HG03060 (cell line): ENCODE data around the gene FGD5.

Experiments
- ATAC-seq: cut with Tn5 transposase; IDR thresholded peaks from one replicate; pipeline ENCODE4 v1.9.1; 2021; ENCODE audit warnings: low read depth, moderate number of reproducible peaks; ENCODE audit not compliant: unreplicated experiment

FGD5 gene

DNA sequence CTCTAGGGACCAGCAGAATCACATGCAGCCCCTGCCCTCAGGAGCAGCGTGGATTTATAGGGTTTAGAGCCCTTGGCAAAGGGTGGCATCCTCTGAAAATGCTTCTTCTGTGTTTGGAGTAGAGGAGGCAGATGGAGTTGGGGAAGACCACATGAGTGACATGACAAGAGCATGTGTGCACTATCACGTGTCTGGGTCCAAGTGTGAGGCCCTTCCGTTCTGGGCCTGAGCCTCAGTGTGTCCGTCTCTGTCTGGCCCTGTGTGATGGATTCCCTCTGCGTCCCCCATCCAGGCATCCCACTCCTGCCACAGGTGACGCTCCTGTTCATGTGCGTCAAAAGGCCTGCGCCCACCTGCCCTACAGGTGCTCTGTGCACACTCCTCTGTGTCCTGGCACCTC lies 30.1 kb downstream of the FGD5 start:
- ATAC-seq, result no peak

DNA sequence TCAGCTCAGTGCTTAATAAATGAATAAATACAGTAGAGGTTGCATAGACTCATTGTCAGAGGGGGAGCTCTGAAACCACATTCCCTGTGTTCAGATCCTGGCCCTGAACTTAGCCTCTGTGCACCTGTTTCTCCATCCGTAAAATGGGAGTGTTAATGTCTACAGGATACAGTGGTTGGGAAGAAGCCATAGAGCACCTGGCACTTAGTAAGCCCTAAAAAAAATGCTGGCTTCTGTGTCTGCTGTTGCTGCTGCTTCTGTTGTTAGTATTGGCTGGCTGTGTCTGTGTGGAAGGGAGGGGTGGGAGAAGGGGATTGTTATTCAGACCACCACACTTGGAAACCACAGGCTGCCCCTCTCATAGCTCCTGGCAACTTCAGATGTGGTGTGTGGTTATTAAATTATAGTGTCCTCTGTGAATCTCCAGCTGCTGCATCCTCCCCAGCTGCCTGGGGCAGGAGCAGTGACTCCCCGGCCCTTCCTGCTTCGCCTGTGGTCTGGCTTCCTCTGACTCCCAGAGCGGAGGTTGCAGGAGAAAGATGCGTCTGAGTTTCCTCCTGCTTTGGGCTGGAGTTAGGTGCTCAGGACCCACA lies 31.0 kb downstream of the FGD5 start:
- ATAC-seq, result no peak

DNA sequence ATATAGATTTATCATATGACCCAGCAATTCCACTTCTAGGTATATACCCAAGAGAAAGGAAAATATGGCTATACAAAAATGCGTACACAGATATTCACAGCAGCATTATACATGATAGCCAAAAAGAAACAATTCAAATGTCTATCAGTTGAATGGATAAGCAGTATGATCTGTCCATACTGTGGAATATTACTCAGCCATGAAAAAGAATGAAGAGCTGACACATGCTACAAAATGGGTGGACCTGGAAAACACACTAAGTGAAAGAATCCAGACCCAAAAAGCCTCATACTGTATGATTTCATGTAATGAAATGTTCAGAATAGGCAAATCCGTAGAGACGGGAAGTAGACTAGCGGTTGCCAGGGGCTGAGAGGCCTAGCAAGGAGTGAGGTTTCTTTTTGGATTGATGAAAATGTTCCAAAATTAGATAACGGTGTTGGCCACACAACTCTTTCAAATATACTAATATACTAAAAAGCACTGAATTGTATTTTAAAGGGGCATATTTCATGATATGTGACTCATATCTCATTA lies 33.4 kb downstream of the FGD5 start:
- no peak for ATAC-seq

DNA sequence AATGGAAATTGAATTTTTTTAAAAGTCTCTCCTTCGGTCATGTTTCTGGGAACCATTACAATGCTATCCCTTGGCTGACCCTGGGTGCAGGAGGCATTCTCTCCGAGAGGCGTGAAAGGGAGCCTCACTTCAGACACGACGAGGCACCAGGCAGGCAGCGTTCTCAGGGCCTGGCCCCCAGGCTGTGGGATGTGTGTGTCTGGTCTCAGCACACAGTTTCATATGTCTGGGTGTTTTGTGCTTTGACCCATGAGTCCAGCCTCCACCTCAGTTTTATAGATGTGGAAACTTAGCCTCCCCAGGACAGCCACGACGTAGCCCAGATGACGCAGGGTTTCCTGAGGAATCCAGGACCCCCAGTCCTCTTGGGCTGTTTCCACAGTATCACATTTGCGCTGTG lies 34.0 kb downstream of the FGD5 start:
- no peak for ATAC-seq

DNA sequence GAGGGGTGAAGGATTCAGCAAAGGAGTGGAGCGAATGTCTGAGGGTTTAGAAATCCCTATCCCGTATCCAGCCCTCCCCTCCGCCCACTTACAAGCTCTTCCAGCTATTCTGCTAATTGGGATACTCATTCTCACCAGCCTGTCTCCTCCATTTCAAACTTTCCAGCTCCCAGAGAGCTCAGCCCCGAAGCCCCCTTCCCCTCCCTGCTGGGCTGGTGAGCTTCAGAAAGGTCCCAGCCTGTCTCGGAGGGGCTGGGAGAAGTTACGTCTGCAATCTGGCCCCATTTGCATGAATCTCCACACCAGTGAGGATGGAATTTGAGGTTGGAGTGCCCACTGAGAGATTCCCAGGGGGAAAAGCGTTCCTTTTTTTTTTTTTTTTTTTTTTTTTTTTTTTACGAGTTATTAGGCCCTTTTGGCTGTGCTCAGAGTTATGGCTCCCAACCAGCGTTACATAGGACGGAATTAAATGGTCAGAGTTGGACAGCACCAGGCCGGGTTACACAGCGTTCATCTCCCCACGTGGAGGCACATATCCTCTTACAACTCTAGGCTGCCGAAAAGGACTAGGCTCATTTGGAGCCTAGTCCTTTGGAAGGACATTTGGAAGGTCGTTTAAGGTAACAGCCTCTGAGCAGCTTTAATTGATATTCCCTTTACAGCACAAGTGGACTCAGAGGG lies 34.6 kb downstream of the FGD5 start:
- no peak for ATAC-seq

DNA sequence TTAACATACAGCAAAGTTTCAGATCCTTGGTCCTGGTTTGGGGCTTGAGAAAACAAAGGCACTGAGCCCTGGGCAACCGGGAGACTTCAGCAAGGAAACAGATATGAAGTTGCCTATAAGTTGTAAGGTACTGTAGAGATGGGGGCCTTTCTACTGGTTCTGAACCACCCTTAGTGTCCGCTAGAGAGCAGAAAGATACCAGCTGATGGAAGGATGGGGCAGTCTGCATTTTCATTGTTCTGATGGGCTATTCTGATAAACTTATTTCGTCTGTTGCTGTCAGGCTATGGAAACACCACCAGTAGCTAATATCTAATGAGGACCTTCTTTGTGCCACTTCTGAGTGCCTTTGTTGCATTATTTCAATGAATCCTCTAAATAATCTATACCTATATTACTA lies 38.7 kb downstream of the FGD5 start:
- no peak for ATAC-seq

DNA sequence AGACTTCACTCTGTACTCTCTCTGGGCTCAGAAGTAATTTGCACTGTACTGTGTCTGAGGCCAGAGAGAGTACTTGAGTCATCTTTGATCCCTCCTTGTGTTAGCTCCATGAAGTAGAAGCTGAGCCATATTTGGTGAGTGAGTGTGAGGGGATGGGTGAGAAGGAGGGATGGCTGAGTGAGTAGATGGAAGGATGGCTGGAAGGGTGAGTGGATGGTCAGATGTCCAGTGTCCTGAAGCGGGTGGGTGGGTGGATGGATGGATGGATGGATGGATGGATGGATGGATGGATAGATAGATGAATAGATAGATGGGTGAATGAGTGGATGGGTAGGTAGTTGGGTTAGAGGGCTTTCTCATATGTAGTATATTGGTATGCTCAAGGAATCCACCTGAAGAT lies 39.3 kb downstream of the FGD5 start:
- ATAC-seq, result no peak

DNA sequence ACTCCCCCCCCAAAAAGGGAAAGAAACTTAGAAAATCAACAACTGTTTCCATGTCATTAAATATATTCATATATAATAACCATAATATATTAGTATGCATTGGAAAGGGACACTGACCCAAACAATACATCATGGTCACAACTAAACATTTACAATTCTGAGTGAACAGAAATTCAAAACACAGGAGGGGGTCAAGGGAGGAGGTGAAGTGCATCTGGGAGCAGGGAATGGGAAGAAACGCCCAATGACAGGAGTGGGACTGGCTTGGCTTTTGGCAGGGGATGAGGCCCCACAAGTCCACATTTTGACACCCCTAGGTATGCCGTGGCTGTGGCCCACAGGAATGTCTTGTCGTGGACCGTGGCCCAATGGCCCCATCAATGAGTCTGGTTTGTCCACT lies 41.1 kb downstream of the FGD5 start:
- no peak for ATAC-seq

DNA sequence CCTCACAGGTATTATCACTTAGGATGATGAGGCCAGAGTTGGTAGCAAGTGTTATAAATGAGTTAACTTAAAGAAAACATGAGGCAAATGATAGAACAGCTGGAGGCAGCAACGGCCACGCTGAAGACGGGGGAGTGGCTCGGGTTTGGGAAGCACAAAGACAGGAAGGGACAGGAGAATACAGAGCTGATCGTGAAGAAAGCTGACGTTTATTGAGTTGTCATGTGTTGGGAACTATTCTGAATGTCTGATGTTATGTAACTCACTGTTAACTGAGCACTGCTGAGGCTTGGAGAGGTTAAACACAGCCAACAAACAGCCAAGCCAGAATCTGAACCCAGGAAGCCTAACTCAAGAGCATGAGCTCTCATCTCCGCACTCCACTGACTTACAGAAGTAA lies 42.3 kb downstream of the FGD5 start:
- no peak for ATAC-seq

DNA sequence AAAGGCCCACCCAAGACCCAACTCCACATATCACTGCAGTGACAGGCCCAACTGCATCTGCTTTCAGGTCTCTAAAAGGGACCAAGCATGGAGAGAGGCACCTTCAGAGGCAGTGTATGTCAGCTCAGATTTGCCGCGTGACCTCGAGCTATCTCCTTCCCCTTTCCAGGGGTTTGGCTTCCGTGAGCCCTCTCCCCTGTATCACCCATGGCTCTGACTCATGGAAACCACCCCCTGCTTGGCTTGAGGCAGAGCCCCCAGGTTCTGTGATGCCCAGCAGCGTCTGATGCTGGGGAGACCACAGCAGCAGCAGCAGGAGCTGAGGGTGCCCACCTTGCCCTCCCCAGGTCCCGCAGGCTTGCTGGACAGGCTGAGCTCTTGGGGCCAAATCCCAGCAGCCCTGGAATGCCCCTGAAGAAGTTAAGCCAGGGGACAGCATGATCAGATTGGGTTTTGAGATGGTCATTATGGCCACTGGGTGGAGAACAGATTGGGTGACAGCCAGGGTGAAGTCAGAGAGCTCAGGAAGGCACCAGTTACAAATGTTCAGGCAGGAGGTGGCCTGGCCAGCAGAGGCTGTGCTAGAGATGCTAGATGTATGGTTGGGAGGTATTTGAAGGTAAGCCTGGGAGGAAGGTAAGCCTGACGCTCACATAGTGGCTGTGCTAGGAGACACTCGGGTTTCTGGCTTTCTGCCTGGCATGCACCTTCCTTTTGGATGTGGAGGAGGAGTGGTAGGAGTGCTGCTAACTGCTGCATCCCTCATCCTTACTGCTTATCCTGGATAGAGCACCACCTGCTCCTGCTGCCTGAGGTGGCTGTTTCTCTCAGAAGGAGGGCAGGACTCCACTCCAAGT lies 42.9 kb downstream of the FGD5 start:
- ATAC-seq, result no peak

DNA sequence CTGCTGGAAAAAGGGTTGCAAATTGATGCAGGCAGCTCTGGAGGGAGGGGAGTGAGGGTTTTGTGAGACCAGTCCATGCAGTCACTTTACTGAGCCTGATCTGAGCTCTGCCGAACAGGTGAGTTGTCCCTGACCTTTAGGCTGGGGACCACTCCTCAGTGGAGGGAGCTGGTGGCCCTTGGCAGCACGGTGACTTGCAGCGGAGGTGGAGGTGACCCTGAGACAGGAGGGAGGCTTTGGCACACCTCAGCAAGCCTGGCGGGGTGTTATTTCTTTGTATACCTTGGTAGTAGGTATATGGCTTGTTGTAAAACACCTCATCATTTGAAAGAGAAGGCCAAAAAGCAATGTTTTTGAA lies 43.5 kb downstream of the FGD5 start:
- ATAC-seq, result no peak

DNA sequence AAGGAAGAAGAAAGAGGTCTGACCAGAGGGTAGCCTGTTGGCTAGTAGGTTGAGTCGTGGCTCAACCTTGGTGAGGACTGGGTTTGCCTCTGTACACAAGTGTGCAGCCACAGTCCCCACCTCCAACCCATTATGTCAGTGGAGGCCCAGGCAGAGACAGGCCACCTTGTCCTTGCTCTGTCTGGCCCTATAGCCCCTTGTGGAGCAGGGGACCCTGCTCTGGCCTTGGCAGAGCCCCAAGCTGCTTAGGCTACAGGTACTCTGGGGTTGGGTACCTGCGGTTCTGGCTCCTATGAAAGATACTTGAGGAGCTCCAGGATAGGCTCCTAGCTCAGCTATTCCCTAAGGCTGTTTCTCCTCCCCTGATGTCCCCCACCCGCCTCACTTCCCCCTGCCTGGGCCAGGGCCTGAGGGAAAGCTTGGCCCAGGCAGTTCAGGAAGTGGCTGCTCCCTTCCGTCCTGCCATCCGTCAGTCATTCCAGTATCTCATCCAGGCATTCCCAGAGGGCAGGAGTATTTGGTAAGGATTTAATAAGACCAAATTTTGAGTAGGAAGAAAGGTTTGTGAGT lies 44.0 kb downstream of the FGD5 start:
- no peak for ATAC-seq

DNA sequence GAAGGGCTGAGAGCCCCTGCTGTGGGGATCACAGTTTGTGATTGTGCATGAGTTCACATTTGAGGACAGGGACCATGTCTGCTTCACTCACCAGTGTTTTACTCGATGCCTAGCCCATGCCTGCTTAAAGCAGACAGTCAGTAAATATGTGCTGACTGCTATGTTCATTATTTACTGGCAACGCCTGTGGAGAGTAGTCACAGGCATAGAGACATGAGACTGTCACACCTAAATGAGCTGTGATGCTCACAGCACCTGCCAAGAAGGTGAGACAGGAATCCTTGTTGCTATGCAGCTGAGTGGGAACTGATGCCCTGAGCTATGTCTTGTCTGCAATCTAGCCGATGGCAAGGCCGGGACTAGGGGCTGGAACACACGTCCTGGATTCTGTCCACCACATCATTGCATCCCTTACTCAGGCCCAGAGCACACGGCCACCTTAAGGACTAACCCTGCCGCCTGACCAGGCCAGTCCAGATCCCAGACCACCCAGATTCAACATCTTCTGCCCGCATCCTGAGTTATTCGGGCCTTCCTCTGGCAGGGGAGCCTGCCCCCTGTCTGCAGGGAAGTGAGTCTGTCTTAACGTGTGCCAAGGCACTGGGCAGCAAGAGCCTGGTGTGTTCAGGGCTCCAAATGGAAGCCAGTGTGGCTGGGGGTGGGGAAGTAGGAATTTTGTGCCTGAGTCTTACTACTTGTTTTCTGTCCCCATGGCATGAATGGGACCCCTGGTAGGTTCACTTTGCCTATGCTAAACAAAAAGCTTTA lies 44.8 kb downstream of the FGD5 start:
- ATAC-seq, result no peak

DNA sequence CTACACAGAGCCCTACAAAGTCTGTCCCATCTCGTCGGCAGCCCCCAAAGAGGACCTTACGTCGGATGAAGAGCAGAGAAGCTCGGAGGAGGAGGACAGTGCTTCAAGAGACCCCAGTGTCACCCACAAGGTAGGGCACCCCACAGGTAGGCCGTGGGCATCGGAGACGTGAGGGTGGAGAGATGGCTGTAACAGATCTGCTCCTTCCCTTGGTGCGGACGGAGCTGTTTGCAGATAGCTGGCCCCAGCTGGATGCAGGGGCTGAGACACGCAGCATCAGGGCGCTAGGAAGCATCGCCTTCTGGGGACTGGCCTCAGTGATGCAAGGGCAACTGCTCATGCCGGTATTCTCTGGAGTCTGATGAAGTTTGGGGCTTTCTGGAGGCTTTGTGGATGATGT lies 45.4 kb downstream of the FGD5 start:
- no peak for ATAC-seq

DNA sequence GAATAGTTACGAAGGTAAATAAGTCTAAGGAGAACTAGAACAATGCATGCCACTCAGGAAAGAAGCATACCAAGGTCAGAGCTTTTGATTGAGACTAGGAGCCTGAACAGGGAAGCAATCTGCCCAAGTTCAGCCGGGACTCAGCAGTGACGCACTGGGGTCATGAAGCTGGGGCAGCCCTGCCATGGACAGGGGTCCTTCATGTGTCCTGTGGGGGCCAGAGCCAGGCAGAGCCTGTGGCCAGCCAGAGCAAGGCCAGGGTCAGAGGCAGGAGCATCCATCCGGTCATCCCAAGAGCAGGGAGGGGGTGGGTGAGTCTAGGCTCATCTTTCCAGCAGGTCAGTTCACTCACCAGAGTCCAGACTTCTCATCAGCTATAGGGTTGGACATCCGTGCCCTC lies 47.9 kb downstream of the FGD5 start:
- no peak for ATAC-seq

DNA sequence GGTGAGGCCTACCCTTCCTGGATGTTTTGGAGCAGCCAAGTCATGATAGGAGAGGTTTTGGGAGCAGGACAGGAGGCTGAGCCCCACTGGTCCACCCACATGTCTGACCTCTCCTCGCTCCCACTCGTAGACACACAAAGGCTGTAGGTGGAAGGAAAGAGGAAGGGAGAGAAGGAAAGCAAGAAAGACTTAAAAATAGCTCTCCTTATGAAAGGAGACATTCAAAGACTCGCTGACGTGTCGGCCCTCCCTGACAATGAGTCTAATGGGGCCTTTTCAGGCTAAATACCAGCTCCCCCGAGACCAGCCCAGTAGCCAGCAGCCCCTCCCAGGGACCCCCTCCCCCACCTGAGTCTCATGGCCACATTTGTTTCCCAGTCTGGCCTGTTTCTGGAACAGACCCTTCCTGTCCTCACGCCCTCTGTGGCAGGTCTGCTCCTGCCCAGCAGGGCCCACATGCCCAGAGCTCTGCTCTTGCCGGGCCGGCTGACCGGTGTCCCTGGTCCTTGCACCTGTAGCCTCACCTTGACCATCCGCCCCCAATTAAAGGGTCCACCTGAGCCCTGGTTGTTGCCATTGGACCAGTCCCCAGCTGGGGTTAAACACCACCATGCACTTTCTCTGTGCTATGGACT lies 49.3 kb downstream of the FGD5 start:
- no peak for ATAC-seq

DNA sequence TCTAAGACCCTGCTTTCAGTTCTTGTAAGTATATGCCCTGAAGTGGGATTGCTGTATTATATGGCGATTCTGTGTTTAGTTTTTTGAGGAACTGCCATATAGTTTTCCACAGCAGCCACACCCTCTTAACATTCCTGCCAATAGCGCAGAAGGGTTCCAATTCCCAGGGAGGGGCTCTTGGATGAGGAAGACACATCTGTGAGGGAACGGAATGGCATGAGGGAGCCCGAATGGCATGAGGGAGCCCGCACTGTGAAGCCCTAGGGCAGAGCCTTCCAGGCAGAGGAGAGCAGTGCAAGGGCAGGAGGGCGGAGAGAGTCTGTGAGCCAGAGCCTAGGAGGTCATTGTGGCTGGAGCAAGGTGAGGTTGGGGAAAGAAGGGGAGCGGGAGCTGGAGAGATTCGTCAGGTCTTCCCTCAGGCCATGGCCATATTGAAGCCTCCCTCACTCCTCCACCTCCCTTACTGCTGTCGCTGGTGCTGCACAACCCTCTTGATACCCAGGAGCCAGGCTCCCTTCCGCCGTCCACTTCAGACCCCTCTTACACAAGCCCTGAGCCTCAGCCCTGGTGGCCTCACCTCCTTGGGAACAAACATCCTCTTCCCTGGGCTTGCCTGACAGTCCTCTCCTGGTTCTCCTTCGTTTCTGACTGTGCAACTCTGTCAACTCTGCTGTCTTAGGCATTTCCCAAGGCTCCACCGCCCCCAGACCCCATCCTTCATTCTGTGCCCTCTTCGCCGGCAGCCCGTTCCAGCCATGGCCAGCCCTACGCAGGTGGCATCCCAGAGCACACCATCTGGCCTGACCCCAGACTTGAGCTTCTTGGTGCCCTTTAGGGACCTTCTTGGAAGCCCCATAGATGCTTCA lies 51.4 kb downstream of the FGD5 start:
- no peak for ATAC-seq

DNA sequence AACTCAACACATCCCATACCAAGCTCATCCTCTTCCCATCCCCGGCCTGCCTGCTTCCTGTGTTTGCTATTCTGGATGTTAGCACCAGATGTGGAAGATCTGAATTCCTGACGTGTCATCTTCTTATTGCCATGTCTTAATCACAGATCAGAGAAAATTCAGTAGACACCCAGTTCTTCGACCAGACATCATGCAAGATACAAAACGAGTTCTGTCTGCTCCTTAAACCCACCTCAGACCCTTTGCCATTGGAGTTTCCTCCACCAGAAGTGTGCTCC lies 52.0 kb downstream of the FGD5 start:
- ATAC-seq, result no peak

DNA sequence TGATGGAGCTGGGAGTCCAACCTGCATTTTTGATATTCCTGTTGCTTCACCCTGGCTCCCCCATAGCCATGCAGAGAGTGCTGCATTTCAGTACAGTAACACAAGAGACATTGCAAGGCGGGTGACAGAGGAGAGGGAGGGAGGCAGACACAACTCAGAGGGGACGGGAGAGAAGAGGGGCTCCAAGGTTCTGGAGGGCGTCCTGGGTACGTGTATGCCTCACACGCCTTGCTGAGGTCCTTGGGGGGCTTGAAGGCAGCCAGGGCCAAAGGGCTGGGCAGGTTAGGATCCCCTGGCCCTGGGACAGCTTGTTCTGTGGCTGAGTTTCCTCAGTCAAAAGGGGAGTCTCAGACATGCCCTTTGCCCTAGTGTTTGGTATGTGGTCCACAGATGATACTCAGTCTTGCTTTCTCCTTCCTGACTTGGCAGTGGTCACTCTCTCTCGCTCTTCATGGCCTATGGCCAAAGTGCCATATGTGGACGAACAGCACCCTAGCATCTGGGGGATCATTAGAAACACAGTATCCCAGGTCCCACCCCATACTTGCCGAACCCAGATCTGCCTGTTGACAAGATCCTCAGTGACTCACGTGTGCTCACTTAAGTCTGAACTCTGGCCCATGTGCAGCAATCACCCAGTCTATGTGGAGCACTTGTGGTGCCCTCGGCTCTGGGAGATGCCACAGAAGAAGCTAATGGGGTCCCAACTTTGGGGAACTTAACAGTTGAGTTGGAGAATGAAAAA lies 52.9 kb downstream of the FGD5 start:
- no peak for ATAC-seq
